ENCODE results near the gene FN3KRP.

Gene FN3KRP

GRCh38 chr17:82698974-82699442 is 17.5 kb upstream of the FN3KRP start:
- peak overlapping the region; percentile 64 for H2AFZ ChIP-seq (ENCODE audit: low read length, unreplicated experiment)
- H3K4me3 ChIP-seq (ENCODE audit: low read depth, low read length) = peak overlapping the region; percentile 74
- H3K36me3 ChIP-seq (ENCODE audit: insufficient read depth, low read length) = no peaks in the 10 kb centered on the region
- peaks cover 5% of the 10 kb centered on the region; the same call in 1 of the 2 replicates for H3K27me3 ChIP-seq (ENCODE audit: insufficient read depth, low read length)
- no peaks in the 10 kb centered on the region for H3K79me2 ChIP-seq (ENCODE audit: control insufficient read depth, insufficient read depth, low read length, unreplicated experiment)
- H3K27ac ChIP-seq (ENCODE audit: low read depth, low read length) = no peak overlapping the region
- no peaks in the 10 kb centered on the region for H3K4me1 ChIP-seq (ENCODE audit: control insufficient read depth, insufficient read depth, low read length, unreplicated experiment)

- Histone ChIP-seq H2AFZ (ENCODE audit: low read length, unreplicated experiment) (no peak overlapping the region), H3K4me3 (ENCODE audit: low read depth, low read length) (peak overlapping the region; percentile 74; the same call in 1 of the 2 replicates), H3K79me2 (ENCODE audit: control insufficient read depth, insufficient read depth, low read length, unreplicated experiment) (no peaks in the 10 kb centered on the region), H3K27me3 (ENCODE audit: insufficient read depth, low read length) (peaks cover 5% of the 10 kb centered on the region; the same call in 1 of the 2 replicates), H3K4me1 (ENCODE audit: control insufficient read depth, insufficient read depth, low read length, unreplicated experiment) (no peaks in the 10 kb centered on the region), H3K27ac (ENCODE audit: low read depth, low read length) (no peak overlapping the region), H3K36me3 (ENCODE audit: insufficient read depth, low read length) (no peaks in the 10 kb centered on the region)
Measured at GRCh38 chr17:82699551-82699950, 17.0 kb upstream of the FN3KRP start.

GRCh38 chr17:82702231-82702927 is 14.1 kb upstream of the FN3KRP start:
- Histone ChIP-seq H3K27me3 (ENCODE audit: insufficient read depth, low read length) (0 out of 2 replicates have a peak, but pooled peaks cover under 1% of the 10 kb centered on the region), H3K4me3 (ENCODE audit: low read depth, low read length) (no peak overlapping the region), H3K27ac (ENCODE audit: low read depth, low read length) (no peak overlapping the region), H3K79me2 (ENCODE audit: control insufficient read depth, insufficient read depth, low read length, unreplicated experiment) (no peaks in the 10 kb centered on the region), H2AFZ (ENCODE audit: low read length, unreplicated experiment) (no peak overlapping the region), H3K4me1 (ENCODE audit: control insufficient read depth, insufficient read depth, low read length, unreplicated experiment) (no peaks in the 10 kb centered on the region), H3K36me3 (ENCODE audit: insufficient read depth, low read length) (no peaks in the 10 kb centered on the region)

GRCh38 chr17:82703036-82703745 is 13.3 kb upstream of the FN3KRP start:
- Histone ChIP-seq H3K27ac (ENCODE audit: low read depth, low read length) (no peak overlapping the region), H3K27me3 (ENCODE audit: insufficient read depth, low read length) (no peaks in the 10 kb centered on the region), H3K79me2 (ENCODE audit: control insufficient read depth, insufficient read depth, low read length, unreplicated experiment) (no peaks in the 10 kb centered on the region), H3K36me3 (ENCODE audit: insufficient read depth, low read length) (no peaks in the 10 kb centered on the region), H2AFZ (ENCODE audit: low read length, unreplicated experiment) (no peak overlapping the region), H3K4me3 (ENCODE audit: low read depth, low read length) (no peak overlapping the region), H3K4me1 (ENCODE audit: control insufficient read depth, insufficient read depth, low read length, unreplicated experiment) (peaks cover 2% of the 10 kb centered on the region)

GRCh38 chr17:82703935-82704865 is 12.3 kb upstream of the FN3KRP start:
- Histone ChIP-seq H3K79me2 (ENCODE audit: control insufficient read depth, insufficient read depth, low read length, unreplicated experiment) (no peaks in the 10 kb centered on the region), H3K27me3 (ENCODE audit: insufficient read depth, low read length) (no peaks in the 10 kb centered on the region), H2AFZ (ENCODE audit: low read length, unreplicated experiment) (no peak overlapping the region), H3K4me3 (ENCODE audit: low read depth, low read length) (no peak overlapping the region), H3K4me1 (ENCODE audit: control insufficient read depth, insufficient read depth, low read length, unreplicated experiment) (peaks cover 2% of the 10 kb centered on the region), H3K27ac (ENCODE audit: low read depth, low read length) (no peak overlapping the region), H3K36me3 (ENCODE audit: insufficient read depth, low read length) (no peaks in the 10 kb centered on the region)

- H3K4me1 ChIP-seq (ENCODE audit: control insufficient read depth, insufficient read depth, low read length, unreplicated experiment) = peaks cover 2% of the 10 kb centered on the region
- H2AFZ ChIP-seq (ENCODE audit: low read length, unreplicated experiment) = no peak overlapping the region
- H3K79me2 ChIP-seq (ENCODE audit: control insufficient read depth, insufficient read depth, low read length, unreplicated experiment) = no peaks in the 10 kb centered on the region
- no peak overlapping the region for H3K4me3 ChIP-seq (ENCODE audit: low read depth, low read length)
- no peaks in the 10 kb centered on the region for H3K36me3 ChIP-seq (ENCODE audit: insufficient read depth, low read length)
- H3K27me3 ChIP-seq (ENCODE audit: insufficient read depth, low read length) = no peaks in the 10 kb centered on the region
- no peak overlapping the region for H3K27ac ChIP-seq (ENCODE audit: low read depth, low read length)
Measured at GRCh38 chr17:82704886-82705285, 11.6 kb upstream of the FN3KRP start.

- Histone ChIP-seq H3K4me3 (ENCODE audit: low read depth, low read length) (no peak overlapping the region), H3K27ac (ENCODE audit: low read depth, low read length) (no peak overlapping the region), H3K27me3 (ENCODE audit: insufficient read depth, low read length) (no peaks in the 10 kb centered on the region), H3K36me3 (ENCODE audit: insufficient read depth, low read length) (no peaks in the 10 kb centered on the region), H2AFZ (ENCODE audit: low read length, unreplicated experiment) (no peak overlapping the region), H3K4me1 (ENCODE audit: control insufficient read depth, insufficient read depth, low read length, unreplicated experiment) (peaks cover 2% of the 10 kb centered on the region), H3K79me2 (ENCODE audit: control insufficient read depth, insufficient read depth, low read length, unreplicated experiment) (no peaks in the 10 kb centered on the region)
Measured at GRCh38 chr17:82705756-82706155, 10.8 kb upstream of the FN3KRP start.

- Histone ChIP-seq H3K27me3 (ENCODE audit: insufficient read depth, low read length) (no peaks in the 10 kb centered on the region), H3K4me3 (ENCODE audit: low read depth, low read length) (no peak overlapping the region), H3K79me2 (ENCODE audit: control insufficient read depth, insufficient read depth, low read length, unreplicated experiment) (no peaks in the 10 kb centered on the region), H3K4me1 (ENCODE audit: control insufficient read depth, insufficient read depth, low read length, unreplicated experiment) (peaks cover 2% of the 10 kb centered on the region), H2AFZ (ENCODE audit: low read length, unreplicated experiment) (no peak overlapping the region), H3K27ac (ENCODE audit: low read depth, low read length) (no peak overlapping the region), H3K36me3 (ENCODE audit: insufficient read depth, low read length) (no peaks in the 10 kb centered on the region)
Measured at GRCh38 chr17:82709024-82709675, 7.4 kb upstream of the FN3KRP start.

GRCh38 chr17:82709676-82710498 is 6.6 kb upstream of the FN3KRP start:
- Histone ChIP-seq H3K4me1 (ENCODE audit: control insufficient read depth, insufficient read depth, low read length, unreplicated experiment) (peaks cover 2% of the 10 kb centered on the region), H3K4me3 (ENCODE audit: low read depth, low read length) (no peak overlapping the region), H2AFZ (ENCODE audit: low read length, unreplicated experiment) (no peak overlapping the region), H3K27ac (ENCODE audit: low read depth, low read length) (no peak overlapping the region), H3K36me3 (ENCODE audit: insufficient read depth, low read length) (no peaks in the 10 kb centered on the region), H3K79me2 (ENCODE audit: control insufficient read depth, insufficient read depth, low read length, unreplicated experiment) (no peaks in the 10 kb centered on the region), H3K27me3 (ENCODE audit: insufficient read depth, low read length) (no peaks in the 10 kb centered on the region)
